ENCODE measurements around the gene ARHGAP4. TPM values are rescaled to one million over a fixed set of nuclear protein-coding genes. Genes with fewer than 3 reads are reported as not detected.

ARHGAP4 gene
- total and polyA plus RNA-seq, 10 donors = 176 to 713 (median 269) TPM

- TF ChIP-seq, protein P1, sequence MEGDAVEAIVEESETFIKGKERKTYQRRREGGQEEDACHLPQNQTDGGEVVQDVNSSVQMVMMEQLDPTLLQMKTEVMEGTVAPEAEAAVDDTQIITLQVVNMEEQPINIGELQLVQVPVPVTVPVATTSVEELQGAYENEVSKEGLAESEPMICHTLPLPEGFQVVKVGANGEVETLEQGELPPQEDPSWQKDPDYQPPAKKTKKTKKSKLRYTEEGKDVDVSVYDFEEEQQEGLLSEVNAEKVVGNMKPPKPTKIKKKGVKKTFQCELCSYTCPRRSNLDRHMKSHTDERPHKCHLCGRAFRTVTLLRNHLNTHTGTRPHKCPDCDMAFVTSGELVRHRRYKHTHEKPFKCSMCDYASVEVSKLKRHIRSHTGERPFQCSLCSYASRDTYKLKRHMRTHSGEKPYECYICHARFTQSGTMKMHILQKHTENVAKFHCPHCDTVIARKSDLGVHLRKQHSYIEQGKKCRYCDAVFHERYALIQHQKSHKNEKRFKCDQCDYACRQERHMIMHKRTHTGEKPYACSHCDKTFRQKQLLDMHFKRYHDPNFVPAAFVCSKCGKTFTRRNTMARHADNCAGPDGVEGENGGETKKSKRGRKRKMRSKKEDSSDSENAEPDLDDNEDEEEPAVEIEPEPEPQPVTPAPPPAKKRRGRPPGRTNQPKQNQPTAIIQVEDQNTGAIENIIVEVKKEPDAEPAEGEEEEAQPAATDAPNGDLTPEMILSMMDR (IDR thresholded peaks at IDR 0.05 in 8 of 11, conservative IDR thresholded peaks at IDR 0.05 in 3 of 11) = no peak
- TF ChIP-seq POLR2AphosphoS5 (IDR thresholded peaks at IDR 0.05) = peak in 1 of 3 donors; percentile 48
- H3K27me3 ChIP-seq (replicated peaks in 1 of 7) = peaks cover 0 to 3% (median 0%) of the 10 kb centered on the region in 7 donors
- intact Hi-C loops (cut with DNase I; ENCODE audit: low total_unique reads) = loop anchor here (2.0 kb wide), 1 partner anchor 192 kb away; no protein-coding TSS in a partner anchor
- DNase-seq = peak; percentile 80
- H3K36me3 ChIP-seq = peaks cover under 1 to 97% (median 79%) of the 10 kb centered on the region in 6 donors
- no peaks in the 10 kb centered on the region for H3K9me3 ChIP-seq
- peaks cover 0 to 38% (median 28%) of the 10 kb centered on the region in 6 donors for H3K4me1 ChIP-seq
- no peak overlapping the region for H3K4me3 ChIP-seq
- peak overlapping the region in 2 of 8 donors; percentile 45 to 48 for H3K27ac ChIP-seq
- WGBS, 5 donors = 92 to 100% (median 93%) methylated on average over 5 to 32 of the region's 32 CpGs
Measured at GRCh38 chrX:153952373-153953026, 26.4 kb upstream of the ARHGAP4 start.

DNA sequence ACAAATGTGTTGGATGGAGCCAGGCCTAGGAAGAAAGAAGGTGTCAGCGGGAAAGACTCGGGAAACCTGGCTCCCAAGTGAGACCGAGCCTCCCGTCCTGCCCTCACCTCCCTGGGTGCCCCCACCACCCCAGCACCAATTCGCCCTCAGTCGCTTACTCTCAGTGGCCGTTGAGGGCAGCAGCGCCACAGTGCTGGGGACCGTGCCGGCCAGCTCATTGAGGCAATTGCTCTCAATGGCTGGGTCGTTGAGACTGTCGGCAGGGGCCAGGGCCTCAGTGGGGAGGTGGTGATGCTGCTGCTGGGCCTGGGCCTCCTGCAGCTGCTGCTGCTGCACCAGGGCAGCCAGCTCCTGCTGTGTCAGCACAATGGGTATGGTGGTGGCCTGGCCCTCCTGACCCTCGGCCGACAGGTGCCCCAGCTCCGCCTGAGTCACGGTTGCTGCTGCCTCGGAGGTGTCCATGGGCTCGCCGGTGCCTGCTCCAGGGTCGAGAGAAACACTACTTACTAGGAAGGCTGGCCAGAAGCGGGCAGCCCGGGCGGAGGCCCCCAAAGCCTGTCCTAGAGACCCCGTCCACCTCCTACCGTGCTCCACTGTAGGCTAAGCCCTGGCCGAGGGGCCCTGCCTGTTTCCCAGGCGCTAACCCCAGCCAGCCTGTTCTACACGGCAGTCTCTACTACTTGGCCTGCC is 25.8 kb upstream of the ARHGAP4 start:
- TF ChIP-seq POLR2AphosphoS5 (IDR thresholded peaks at IDR 0.05) (no peak), POLR2A (IDR thresholded peaks at IDR 0.05) (no peak)
- TF ChIP-seq, protein P1 (IDR thresholded peaks at IDR 0.05 in 8 of 11, conservative IDR thresholded peaks at IDR 0.05 in 3 of 11) = no peak
- WGBS, 5 donors = 93 to 98% (median 95%) methylated on average over 6 to 28 of the region's 28 CpGs
- H3K36me3 ChIP-seq = peaks cover 0 to 91% (median 72%) of the 10 kb centered on the region in 6 donors
- H3K4me3 ChIP-seq = no peak overlapping the region
- H3K4me1 ChIP-seq = peaks cover 0 to 45% (median 34%) of the 10 kb centered on the region in 6 donors
- H3K27ac ChIP-seq = no peak overlapping the region
- H3K9me3 ChIP-seq = no peaks in the 10 kb centered on the region
- intact Hi-C loops (cut with DNase I; ENCODE audit: low total_unique reads) = loop anchor here (2.0 kb wide), 1 partner anchor 191 kb away; no protein-coding TSS in a partner anchor
- DNase-seq = peak; percentile 75
- H3K27me3 ChIP-seq (replicated peaks in 1 of 7) = peaks cover 0 to 3% (median 0%) of the 10 kb centered on the region in 7 donors

- intact Hi-C loops (cut with DNase I; ENCODE audit: low total_unique reads) = no loop called here
- TF ChIP-seq POLR2AphosphoS5 (IDR thresholded peaks at IDR 0.05) (no peak), POLR2A (IDR thresholded peaks at IDR 0.05) (no peak)
- TF ChIP-seq, protein P1 (IDR thresholded peaks at IDR 0.05 in 8 of 11, conservative IDR thresholded peaks at IDR 0.05 in 3 of 11) = no peak
- H3K36me3 ChIP-seq = peaks cover 0 to 74% (median 58%) of the 10 kb centered on the region in 6 donors
Measured at GRCh38 chrX:153950127-153950526, 24.1 kb upstream of the ARHGAP4 start.

More at GRCh38 chrX:153950127-153950526, 24.1 kb upstream of the ARHGAP4 start:
- no peak for DNase-seq
- Histone ChIP-seq H3K4me3 (no peak overlapping the region), H3K27ac (peak overlapping the region in 4 of 8 donors; percentile 74 to 79 (median 76)), H3K9me3 (no peaks in the 10 kb centered on the region), H3K27me3 (replicated peaks in 1 of 7) (peaks cover 0 to 3% (median 0%) of the 10 kb centered on the region in 7 donors), H3K4me1 (peaks cover 0 to 48% (median 37%) of the 10 kb centered on the region in 6 donors)
- WGBS, 5 donors = 77 to 94% (median 86%) methylated on average over 11 to 19 of the region's 19 CpGs
